ENCODE measurements around the gene DLEU7.

DLEU7 gene

GRCh38 chr13:50845211-50845610 lies 1.7 kb upstream of the DLEU7 start:
- no peak overlapping the region for H2AFZ ChIP-seq
- no peaks in the 10 kb centered on the region for H3K79me2 ChIP-seq
- H3K4me2 ChIP-seq (ENCODE audit: low read length) = no peak overlapping the region
- H3K36me3 ChIP-seq (ENCODE audit: control insufficient read depth, insufficient read depth, low read length) = no peaks in the 10 kb centered on the region
- no peak overlapping the region for H3K4me3 ChIP-seq (ENCODE audit: low read depth, low read length)
- TF ChIP-seq CTCF (IDR thresholded peaks at IDR 0.05) = no peak
- no peaks in the 10 kb centered on the region for H3K9me3 ChIP-seq (ENCODE audit: control insufficient read depth, low read length)
- H3K9ac ChIP-seq = no peak overlapping the region
- no peak overlapping the region for H3K27ac ChIP-seq
- no peaks in the 10 kb centered on the region for H3K27me3 ChIP-seq (ENCODE audit: control insufficient read depth, insufficient read depth, low read length)
- H3K4me1 ChIP-seq = no peaks in the 10 kb centered on the region

GRCh38 chr13:50844084-50844875 lies 788 bp upstream of the DLEU7 start:
- H3K9ac ChIP-seq = no peak overlapping the region
- H3K4me2 ChIP-seq (ENCODE audit: low read length) = no peak overlapping the region
- H3K27ac ChIP-seq = no peak overlapping the region
- no peaks in the 10 kb centered on the region for H3K27me3 ChIP-seq (ENCODE audit: control insufficient read depth, insufficient read depth, low read length)
- H3K9me3 ChIP-seq (ENCODE audit: control insufficient read depth, low read length) = no peaks in the 10 kb centered on the region
- H2AFZ ChIP-seq = no peak overlapping the region
- H3K4me1 ChIP-seq = no peaks in the 10 kb centered on the region
- no peaks in the 10 kb centered on the region for H3K79me2 ChIP-seq
- H3K4me3 ChIP-seq (ENCODE audit: low read depth, low read length) = no peak overlapping the region
- no peaks in the 10 kb centered on the region for H3K36me3 ChIP-seq (ENCODE audit: control insufficient read depth, insufficient read depth, low read length)
- no peak for TF ChIP-seq CTCF (IDR thresholded peaks at IDR 0.05)

GRCh38 chr13:50842990-50843256 lies 569 bp downstream of the DLEU7 start:
- H3K4me3 ChIP-seq (ENCODE audit: low read depth, low read length) = no peak overlapping the region
- H3K27me3 ChIP-seq (ENCODE audit: control insufficient read depth, insufficient read depth, low read length) = no peaks in the 10 kb centered on the region
- H3K79me2 ChIP-seq = no peaks in the 10 kb centered on the region
- H3K9me3 ChIP-seq (ENCODE audit: control insufficient read depth, low read length) = no peaks in the 10 kb centered on the region
- H3K9ac ChIP-seq = no peak overlapping the region
- no peak for TF ChIP-seq CTCF (IDR thresholded peaks at IDR 0.05)
- no peaks in the 10 kb centered on the region for H3K36me3 ChIP-seq (ENCODE audit: control insufficient read depth, insufficient read depth, low read length)
- H3K4me1 ChIP-seq = no peaks in the 10 kb centered on the region
- H2AFZ ChIP-seq = no peak overlapping the region
- H3K4me2 ChIP-seq (ENCODE audit: low read length) = no peak overlapping the region
- H3K27ac ChIP-seq = no peak overlapping the region

GRCh38 chr13:50842251-50842989 lies 1.1 kb downstream of the DLEU7 start:
- Histone ChIP-seq H3K27ac (no peak overlapping the region), H3K4me3 (ENCODE audit: low read depth, low read length) (no peak overlapping the region), H3K9me3 (ENCODE audit: control insufficient read depth, low read length) (no peaks in the 10 kb centered on the region), H3K36me3 (ENCODE audit: control insufficient read depth, insufficient read depth, low read length) (no peaks in the 10 kb centered on the region), H3K4me1 (no peaks in the 10 kb centered on the region), H3K4me2 (ENCODE audit: low read length) (no peak overlapping the region), H3K9ac (no peak overlapping the region), H3K27me3 (ENCODE audit: control insufficient read depth, insufficient read depth, low read length) (no peaks in the 10 kb centered on the region), H3K79me2 (no peaks in the 10 kb centered on the region), H2AFZ (no peak overlapping the region)
- TF ChIP-seq CTCF (IDR thresholded peaks at IDR 0.05) = no peak

Measured in parathyroid adenoma (tissue), 2 donors.